Measurements from ENCODE around the gene STRN3. TPM values are rescaled to one million over a fixed set of nuclear protein-coding genes. Genes with fewer than 3 reads are reported as not detected.

The STRN3 gene
- total and polyA plus RNA-seq, 4 donors: 6.8 to 47.5 (median 31.2) TPM

DNA sequence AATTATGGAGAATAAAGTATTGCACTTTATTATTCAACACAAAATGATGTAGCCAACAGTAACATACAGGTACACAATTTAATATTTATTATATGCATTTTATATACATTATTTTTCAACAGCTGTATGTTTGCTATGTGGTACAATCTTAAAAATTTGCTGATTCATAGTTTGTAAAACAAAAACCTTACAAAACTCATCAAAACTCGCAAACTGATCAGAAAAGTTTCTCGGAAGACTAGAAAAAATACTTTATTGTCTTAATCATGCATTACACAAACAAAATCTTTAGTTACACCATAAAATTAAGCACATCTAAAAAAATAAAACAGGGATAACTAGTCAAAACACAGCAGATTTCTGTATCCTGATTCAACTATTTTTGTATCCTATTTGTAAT is 132.4 kb downstream of the STRN3 start:
- Histone ChIP-seq H3K9me3 (ENCODE audit: control insufficient read depth in 4 of 4, low read length in 3 of 4) (no peaks in the 10 kb centered on the region), H3K27ac (ENCODE audit: low read depth in 1 of 2, low read length in 2 of 2) (no peak overlapping the region), H3K4me3 (ENCODE audit: low read depth in 1 of 3, low read length in 3 of 3) (no peak overlapping the region), H3K9ac (ENCODE audit: low read depth in 1 of 2, low read length in 2 of 2) (no peak overlapping the region), H3K27me3 (ENCODE audit: control insufficient read depth in 4 of 4, insufficient read depth in 4 of 4, low read length in 3 of 4) (no peaks in the 10 kb centered on the region), H3K36me3 (ENCODE audit: control insufficient read depth in 4 of 4, insufficient read depth in 3 of 4, low read depth in 1 of 4, low read length in 3 of 4) (peaks cover 0 to 25% (median 16%) of the 10 kb centered on the region in 4 donors), H3K4me1 (ENCODE audit: control insufficient read depth in 4 of 4, insufficient read depth in 4 of 4, low read length in 3 of 4) (no peaks in the 10 kb centered on the region)
- WGBS: 98% methylated on average over 2 of the region's 2 CpGs
- no peak for DNase-seq (ENCODE audit: low spot score)
- TF ChIP-seq JUND (IDR thresholded peaks at IDR 0.05) (no peak), SP1 (IDR thresholded peaks at IDR 0.05) (no peak), FOXA2 (IDR thresholded peaks at IDR 0.05) (no peak), GABPA (IDR thresholded peaks at IDR 0.05 in 1 of 2, conservative IDR thresholded peaks at IDR 0.05 in 1 of 2) (no peak), NR2F2 (IDR thresholded peaks at IDR 0.05) (no peak), FOXA1 (IDR thresholded peaks at IDR 0.05) (no peak), HNF4A (conservative IDR thresholded peaks at IDR 0.05) (no peak)
- TF ChIP-seq, protein P1, sequence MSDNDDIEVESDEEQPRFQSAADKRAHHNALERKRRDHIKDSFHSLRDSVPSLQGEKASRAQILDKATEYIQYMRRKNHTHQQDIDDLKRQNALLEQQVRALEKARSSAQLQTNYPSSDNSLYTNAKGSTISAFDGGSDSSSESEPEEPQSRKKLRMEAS (IDR thresholded peaks at IDR 0.05): no peak

DNA sequence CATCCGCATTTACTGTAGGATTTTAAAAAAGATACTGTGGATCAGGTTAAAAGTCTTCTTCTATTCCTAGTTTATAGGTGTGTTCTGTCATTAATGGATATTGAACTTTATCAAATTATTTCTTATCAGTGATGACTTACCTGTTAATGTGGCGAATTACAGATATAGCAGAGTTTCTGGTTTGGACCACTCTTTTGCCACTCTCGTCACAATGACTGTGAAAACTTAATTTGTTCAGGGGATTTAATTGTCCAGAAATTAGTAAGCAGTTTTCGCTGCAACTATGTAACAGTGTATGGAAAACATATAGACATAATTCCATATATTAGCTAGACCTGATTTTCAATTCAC is 137.0 kb downstream of the STRN3 start:
- WGBS: 72% methylated on average over 4 of the region's 4 CpGs
- H3K9ac ChIP-seq (ENCODE audit: low read depth in 1 of 2, low read length in 2 of 2): no peak overlapping the region

DNA sequence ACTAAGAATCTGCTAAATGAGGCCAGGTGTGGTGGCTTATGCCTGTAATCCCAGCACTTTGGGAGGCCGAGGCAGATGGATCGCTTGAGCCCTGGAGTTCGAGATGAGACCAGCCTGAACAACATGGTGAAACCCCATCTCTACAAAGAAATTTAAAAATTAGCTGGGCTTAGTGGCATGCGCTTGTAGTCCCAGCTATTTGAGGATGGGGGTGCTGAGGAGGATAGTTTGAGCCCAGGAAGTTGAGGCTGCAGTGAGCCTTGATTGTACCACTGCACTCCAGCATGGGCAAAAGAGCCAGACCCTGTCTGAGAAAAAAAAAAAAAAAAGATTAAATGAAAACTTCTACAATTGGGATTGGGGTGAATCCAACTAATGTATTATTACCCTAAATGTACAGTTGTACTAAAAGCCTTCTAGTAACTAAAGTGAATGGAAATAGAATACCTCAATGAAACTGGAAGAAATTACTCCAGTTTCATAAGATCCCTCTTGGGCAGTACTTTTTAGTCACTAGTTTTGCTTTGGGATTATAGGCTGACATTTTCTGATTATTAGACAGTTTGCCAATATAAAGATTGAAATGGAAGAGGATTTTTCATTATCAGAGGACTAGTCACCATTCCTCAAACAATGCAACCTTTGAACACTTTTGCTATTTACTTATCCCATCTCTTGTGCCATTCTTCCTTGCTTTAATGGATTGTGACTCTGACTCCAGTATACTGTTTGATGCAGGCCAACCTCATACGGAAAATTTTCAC is 137.5 kb downstream of the STRN3 start:
- DNase-seq (ENCODE audit: low spot score): no peak
- Histone ChIP-seq H3K4me3 (ENCODE audit: low read depth in 1 of 3, low read length in 3 of 3) (no peak overlapping the region), H3K9ac (ENCODE audit: low read depth in 1 of 2, low read length in 2 of 2) (no peak overlapping the region), H3K27me3 (ENCODE audit: control insufficient read depth in 4 of 4, insufficient read depth in 4 of 4, low read length in 3 of 4) (no peaks in the 10 kb centered on the region), H3K27ac (ENCODE audit: low read depth in 1 of 2, low read length in 2 of 2) (no peak overlapping the region), H3K36me3 (ENCODE audit: control insufficient read depth in 4 of 4, insufficient read depth in 3 of 4, low read depth in 1 of 4, low read length in 3 of 4) (peaks cover 0 to 1% (median 0%) of the 10 kb centered on the region in 4 donors), H3K9me3 (ENCODE audit: control insufficient read depth in 4 of 4, low read length in 3 of 4) (no peaks in the 10 kb centered on the region), H3K4me1 (ENCODE audit: control insufficient read depth in 4 of 4, insufficient read depth in 4 of 4, low read length in 3 of 4) (no peaks in the 10 kb centered on the region)
- TF ChIP-seq RAD21 (IDR thresholded peaks at IDR 0.05) (no peak), JUND (IDR thresholded peaks at IDR 0.05) (no peak), RXRA (IDR thresholded peaks at IDR 0.05) (no peak), NR2F2 (IDR thresholded peaks at IDR 0.05) (no peak), TAF1 (conservative IDR thresholded peaks at IDR 0.05) (no peak), GABPA (IDR thresholded peaks at IDR 0.05 in 1 of 2, conservative IDR thresholded peaks at IDR 0.05 in 1 of 2) (no peak), SP1 (IDR thresholded peaks at IDR 0.05) (no peak)
- TF ChIP-seq, protein P1 (IDR thresholded peaks at IDR 0.05): no peak
- TF ChIP-seq, protein P2, sequence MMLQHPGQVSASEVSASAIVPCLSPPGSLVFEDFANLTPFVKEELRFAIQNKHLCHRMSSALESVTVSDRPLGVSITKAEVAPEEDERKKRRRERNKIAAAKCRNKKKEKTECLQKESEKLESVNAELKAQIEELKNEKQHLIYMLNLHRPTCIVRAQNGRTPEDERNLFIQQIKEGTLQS (IDR thresholded peaks at IDR 0.05): no peak
- WGBS: 94% methylated on average over 5 of the region's 5 CpGs

More for the DNA sequence above, 137.0 kb downstream of the STRN3 start:
- H3K9me3 ChIP-seq (ENCODE audit: control insufficient read depth in 4 of 4, low read length in 3 of 4): no peaks in the 10 kb centered on the region
- H3K27ac ChIP-seq (ENCODE audit: low read depth in 1 of 2, low read length in 2 of 2): no peak overlapping the region
- H3K4me3 ChIP-seq (ENCODE audit: low read depth in 1 of 3, low read length in 3 of 3): no peak overlapping the region
- TF ChIP-seq FOXA2 (IDR thresholded peaks at IDR 0.05) (no peak), FOXA1 (IDR thresholded peaks at IDR 0.05) (no peak), TAF1 (conservative IDR thresholded peaks at IDR 0.05) (no peak), SP1 (IDR thresholded peaks at IDR 0.05) (no peak), EGR1 (IDR thresholded peaks at IDR 0.05; ENCODE audit: low read depth in 2 of 2) (no peak), HNF4G (IDR thresholded peaks at IDR 0.05) (no peak)
- TF ChIP-seq, protein P3, sequence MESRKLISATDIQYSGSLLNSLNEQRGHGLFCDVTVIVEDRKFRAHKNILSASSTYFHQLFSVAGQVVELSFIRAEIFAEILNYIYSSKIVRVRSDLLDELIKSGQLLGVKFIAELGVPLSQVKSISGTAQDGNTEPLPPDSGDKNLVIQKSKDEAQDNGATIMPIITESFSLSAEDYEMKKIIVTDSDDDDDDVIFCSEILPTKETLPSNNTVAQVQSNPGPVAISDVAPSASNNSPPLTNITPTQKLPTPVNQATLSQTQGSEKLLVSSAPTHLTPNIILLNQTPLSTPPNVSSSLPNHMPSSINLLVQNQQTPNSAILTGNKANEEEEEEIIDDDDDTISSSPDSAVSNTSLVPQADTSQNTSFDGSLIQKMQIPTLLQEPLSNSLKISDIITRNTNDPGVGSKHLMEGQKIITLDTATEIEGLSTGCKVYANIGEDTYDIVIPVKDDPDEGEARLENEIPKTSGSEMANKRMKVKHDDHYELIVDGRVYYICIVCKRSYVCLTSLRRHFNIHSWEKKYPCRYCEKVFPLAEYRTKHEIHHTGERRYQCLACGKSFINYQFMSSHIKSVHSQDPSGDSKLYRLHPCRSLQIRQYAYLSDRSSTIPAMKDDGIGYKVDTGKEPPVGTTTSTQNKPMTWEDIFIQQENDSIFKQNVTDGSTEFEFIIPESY (IDR thresholded peaks at IDR 0.05): no peak
- DNase-seq (ENCODE audit: low spot score): no peak
- H3K36me3 ChIP-seq (ENCODE audit: control insufficient read depth in 4 of 4, insufficient read depth in 3 of 4, low read depth in 1 of 4, low read length in 3 of 4): peaks cover 0 to 1% (median under 1%) of the 10 kb centered on the region in 4 donors
- H3K4me1 ChIP-seq (ENCODE audit: control insufficient read depth in 4 of 4, insufficient read depth in 4 of 4, low read length in 3 of 4): no peaks in the 10 kb centered on the region
- no peaks in the 10 kb centered on the region for H3K27me3 ChIP-seq (ENCODE audit: control insufficient read depth in 4 of 4, insufficient read depth in 4 of 4, low read length in 3 of 4)

Measured in liver (tissue), 9 donors.